Gastrocnemius medialis (tissue), 4 donors: ENCODE data around the gene KCNIP1.

Source experiments
- CTCF ChIP-seq, 5 experiments: fragments of 450-650 bp in 3 of 5; fragments of 200-600 bp in 2 of 5; sonication (generic) in 2 of 5; IDR thresholded peaks in 4 of 5; conservative IDR thresholded peaks in 1 of 5; 1 replicate in 4 of 5; 2 replicates in 1 of 5; pipeline ENCODE4 v1.5.1; 2016 to 2019; ENCODE audit warnings: antibody characterized with exemption in 5 of 5, mild to moderate bottlenecking in 3 of 5, moderate library complexity in 3 of 5
- POLR2A ChIP-seq, 2 donors: fragments of 450-650 bp; IDR thresholded peaks; one replicate each; pipeline ENCODE4 v1.6.1; 2017; ENCODE audit warnings: antibody characterized with exemption in 2 of 2, mild to moderate bottlenecking in 2 of 2, moderate library complexity in 2 of 2

GRCh38 chr5:170596482-170597044 lies 92.7 kb downstream of the KCNIP1 start:
- TF ChIP-seq CTCF (IDR thresholded peaks at IDR 0.05 in 4 of 5, conservative IDR thresholded peaks at IDR 0.05 in 1 of 5): no peak
- TF ChIP-seq POLR2A (IDR thresholded peaks at IDR 0.05): no peak
